Activated CD8-positive, alpha-beta T cell treated with anti-CD3 and anti-CD28 coated beads for 36 hours (primary cell): Measurements from ENCODE around the gene DNAH8. TPM values are rescaled to one million over a fixed set of nuclear protein-coding genes. Genes with fewer than 3 reads are reported as not detected.

Experiments
- ATAC-seq: fragments of 200-7000 bp; cut with Tn5 transposase; one replicate; pipeline ENCODE4 v1.10.0; 2021; ENCODE audit warnings: mild to moderate bottlenecking, moderate library complexity
- CTCF ChIA-PET: fragments of 350-600 bp; sonication (Branson Sonifier 250); formaldehyde crosslinking; loops from one replicate; lab custom pipeline; 2021; ENCODE audit warnings: antibody characterized with exemption; lab: Charles Lee
- POLR2A ChIA-PET: fragments of 350-600 bp; sonication (Branson Sonifier 250); formaldehyde crosslinking; loops from one replicate; lab custom pipeline; 2021; ENCODE audit warnings: antibody characterized with exemption; lab: Charles Lee
- DNase-seq: peaks from one replicate; pipeline ENCODE4 v3.0.0-alpha.2; 2020
- H3K27ac Mint-ChIP-seq: one replicate; pipeline ENCODE4 v1.8.0; 2021; ENCODE audit warnings: mild to moderate bottlenecking, mixed read lengths
- H3K27me3 Mint-ChIP-seq: one replicate; pipeline ENCODE4 v1.8.0; 2021; ENCODE audit warnings: mixed read lengths
- H3K36me3 Mint-ChIP-seq: one replicate; pipeline ENCODE4 v1.8.0; 2021; ENCODE audit warnings: low read depth, mixed read lengths
- H3K4me1 Mint-ChIP-seq: one replicate; pipeline ENCODE4 v1.8.0; 2021; ENCODE audit warnings: low read depth, mixed read lengths
- H3K4me3 Mint-ChIP-seq: one replicate; pipeline ENCODE4 v1.8.0; 2021; ENCODE audit warnings: mild to moderate bottlenecking, moderate library complexity, mixed read lengths
- H3K9me3 Mint-ChIP-seq: one replicate; pipeline ENCODE4 v1.8.0; 2021; ENCODE audit warnings: mixed read lengths
- intact Hi-C: fragments of 100-400 bp; cut with micrococcal nuclease; formaldehyde crosslinking; loops from one replicate; pipeline ENCODE4 v1.10.0; 2022
- total RNA-seq, 2 experiments: library from RNA; stranded (reverse); gene quantifications; one replicate each; pipeline ENCODE4 v1.2.3, GENCODE V29; 2021
- TF ChIP-seq, protein P1 (sequence below): fragments of 200-600 bp; IDR thresholded peaks from one replicate; pipeline ENCODE4 v1.8.0; 2022; ENCODE audit warnings: antibody characterized with exemption, mild to moderate bottlenecking

The DNAH8 gene
- total RNA-seq, 2 experiments from 2014 or later: not detected

DNA sequence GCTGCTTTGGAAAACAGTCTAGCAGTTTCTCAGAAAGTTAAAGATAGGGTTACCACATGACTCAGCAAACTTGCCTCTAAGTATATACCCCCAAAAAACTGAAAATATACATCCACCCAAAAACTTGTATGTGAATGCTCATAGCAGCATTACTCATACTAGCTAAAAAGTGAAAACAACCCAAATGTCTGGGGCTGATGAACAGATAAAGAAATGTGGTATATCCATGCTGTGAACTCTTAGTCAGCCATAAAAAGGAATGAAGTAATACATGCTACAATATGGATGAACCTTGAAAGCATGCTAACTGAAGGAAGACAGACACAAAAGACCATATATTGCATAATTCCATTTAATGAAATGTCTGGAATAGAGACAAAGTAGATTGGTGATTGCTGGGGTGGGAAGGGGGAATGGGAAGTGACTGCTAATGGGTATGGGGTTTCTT, 253.6 kb downstream of the DNAH8 start:
- Mint-ChIP-seq H3K4me1 (peaks cover 2% of the 10 kb centered on the region), H3K4me3 (no peak overlapping the region), H3K36me3 (no peaks in the 10 kb centered on the region), H3K27me3 (peaks cover 6% of the 10 kb centered on the region), H3K9me3 (no peaks in the 10 kb centered on the region), H3K27ac (no peak overlapping the region)
- CTCF ChIA-PET: interaction anchor here (1.1 to 1.6 kb wide), 3 partner anchors 28 to 342 kb away, joined by 3 to 5 read pairs (median 4); no protein-coding TSS in a partner anchor
- TF ChIP-seq, protein P1, sequence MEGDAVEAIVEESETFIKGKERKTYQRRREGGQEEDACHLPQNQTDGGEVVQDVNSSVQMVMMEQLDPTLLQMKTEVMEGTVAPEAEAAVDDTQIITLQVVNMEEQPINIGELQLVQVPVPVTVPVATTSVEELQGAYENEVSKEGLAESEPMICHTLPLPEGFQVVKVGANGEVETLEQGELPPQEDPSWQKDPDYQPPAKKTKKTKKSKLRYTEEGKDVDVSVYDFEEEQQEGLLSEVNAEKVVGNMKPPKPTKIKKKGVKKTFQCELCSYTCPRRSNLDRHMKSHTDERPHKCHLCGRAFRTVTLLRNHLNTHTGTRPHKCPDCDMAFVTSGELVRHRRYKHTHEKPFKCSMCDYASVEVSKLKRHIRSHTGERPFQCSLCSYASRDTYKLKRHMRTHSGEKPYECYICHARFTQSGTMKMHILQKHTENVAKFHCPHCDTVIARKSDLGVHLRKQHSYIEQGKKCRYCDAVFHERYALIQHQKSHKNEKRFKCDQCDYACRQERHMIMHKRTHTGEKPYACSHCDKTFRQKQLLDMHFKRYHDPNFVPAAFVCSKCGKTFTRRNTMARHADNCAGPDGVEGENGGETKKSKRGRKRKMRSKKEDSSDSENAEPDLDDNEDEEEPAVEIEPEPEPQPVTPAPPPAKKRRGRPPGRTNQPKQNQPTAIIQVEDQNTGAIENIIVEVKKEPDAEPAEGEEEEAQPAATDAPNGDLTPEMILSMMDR: no peak
- DNase-seq (no peak), ATAC-seq (peak; percentile 27)
- intact Hi-C loops: no loop called here
- POLR2A ChIA-PET: interaction anchor here (0.6 kb wide), 2 partner anchors 19 to 457 kb away, joined by 3 read pairs; no protein-coding TSS in a partner anchor

DNA sequence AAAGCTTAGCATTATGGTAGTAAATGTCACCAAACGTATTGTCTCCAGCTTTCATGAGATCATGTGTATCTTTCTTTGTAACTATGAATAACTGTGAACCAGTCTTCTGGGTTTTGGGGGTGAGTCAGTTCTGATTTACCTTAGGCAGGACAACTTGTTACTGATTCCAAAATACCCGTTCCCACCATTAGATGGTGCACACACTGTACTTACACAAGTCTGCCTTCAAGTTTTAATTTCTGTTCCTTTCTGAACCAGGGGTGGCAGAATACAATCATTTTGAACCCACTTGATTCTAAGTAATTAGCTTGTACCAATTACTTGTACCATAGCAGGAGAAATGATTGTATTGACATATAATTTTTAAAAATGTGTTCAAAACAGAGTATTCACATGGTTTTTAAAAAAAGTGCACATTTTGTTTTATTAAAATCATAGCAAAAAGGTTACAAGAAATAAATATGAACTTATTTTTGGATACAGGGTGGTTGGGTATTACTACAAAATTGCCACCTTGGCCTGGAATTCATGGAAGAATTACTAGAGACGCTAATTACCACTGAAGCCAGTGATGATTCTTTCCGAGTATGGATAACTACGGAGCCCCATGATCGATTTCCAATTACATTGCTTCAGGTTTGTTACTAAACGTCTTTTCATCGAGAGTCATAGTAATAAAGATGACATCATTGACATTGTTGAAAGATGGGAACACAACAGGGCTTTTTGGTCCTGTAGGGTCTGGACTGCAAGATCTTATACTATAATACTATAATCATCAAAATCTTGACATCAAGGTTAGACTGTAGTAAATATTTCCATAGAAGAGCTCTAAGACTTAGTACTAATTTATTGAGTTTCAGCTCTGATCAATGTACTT, 258.3 kb downstream of the DNAH8 start:
- Mint-ChIP-seq H3K27ac (no peak overlapping the region), H3K36me3 (no peaks in the 10 kb centered on the region), H3K4me1 (peaks cover 2% of the 10 kb centered on the region), H3K4me3 (no peak overlapping the region), H3K27me3 (peaks cover 13% of the 10 kb centered on the region), H3K9me3 (no peaks in the 10 kb centered on the region)
- ChIA-PET CTCF (interaction anchor here (0.6 to 5.0 kb wide), 26 partner anchors 14 to 337 kb away, joined by 3 to 39 read pairs (median 4); no protein-coding TSS in a partner anchor), POLR2A (interaction anchor here (1.1 kb wide), 1 partner anchor 139 kb away, joined by 3 read pairs; no protein-coding TSS in a partner anchor)
- intact Hi-C loops: no loop called here
- TF ChIP-seq, protein P1: peak; percentile 68
- ATAC-seq (peak; percentile 97), DNase-seq (peak; percentile 51)

DNA sequence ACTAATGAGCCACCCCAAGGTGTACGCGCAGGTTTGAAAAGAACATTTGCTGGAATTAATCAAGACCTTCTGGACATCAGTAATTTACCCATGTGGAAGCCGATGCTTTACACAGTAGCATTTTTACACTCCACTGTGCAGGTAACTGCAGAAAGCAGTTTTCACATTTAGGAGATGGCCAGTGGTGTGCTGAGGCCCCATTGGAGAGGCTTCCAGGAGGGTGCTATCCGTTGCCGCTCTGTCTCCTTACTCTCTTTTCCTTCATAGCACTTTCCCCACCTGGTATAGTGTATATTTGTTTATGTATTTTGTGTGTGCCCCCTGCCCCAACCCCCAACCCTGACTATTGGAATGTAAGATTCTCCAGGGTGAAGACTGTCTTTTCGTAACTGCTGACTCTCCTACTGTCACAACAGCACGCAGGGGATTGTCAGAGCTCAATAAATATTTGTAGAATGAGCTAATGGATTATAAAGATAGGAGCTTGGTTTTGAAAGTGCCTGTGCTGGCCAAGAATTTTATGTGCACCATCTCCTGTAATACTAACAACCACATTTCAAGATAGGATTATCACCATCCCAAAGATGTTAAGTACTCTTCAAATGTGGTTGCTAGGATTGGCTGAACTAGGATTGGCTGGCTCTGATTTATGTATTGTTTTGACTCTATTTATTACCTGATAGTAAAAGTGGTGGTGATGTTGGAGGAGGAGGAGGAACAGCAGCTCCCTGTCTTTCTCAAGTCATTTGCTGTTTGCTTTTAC, 259.5 kb downstream of the DNAH8 start:
- CTCF ChIA-PET: interaction anchor here (1.1 to 5.0 kb wide), 9 partner anchors 29 to 336 kb away, joined by 3 to 39 read pairs (median 4); no protein-coding TSS in a partner anchor
- H3K27ac Mint-ChIP-seq: no peak overlapping the region
- ATAC-seq: no peak
- intact Hi-C loops: no loop called here
- no peak overlapping the region for H3K4me3 Mint-ChIP-seq
- POLR2A ChIA-PET: interaction anchor here (1.1 kb wide), 1 partner anchor 138 kb away, joined by 3 read pairs; no protein-coding TSS in a partner anchor
- H3K9me3 Mint-ChIP-seq: no peaks in the 10 kb centered on the region
- H3K4me1 Mint-ChIP-seq: peaks cover 2% of the 10 kb centered on the region
- peaks cover 20% of the 10 kb centered on the region for H3K27me3 Mint-ChIP-seq
- no peak for DNase-seq
- TF ChIP-seq, protein P1: no peak
- H3K36me3 Mint-ChIP-seq: no peaks in the 10 kb centered on the region

DNA sequence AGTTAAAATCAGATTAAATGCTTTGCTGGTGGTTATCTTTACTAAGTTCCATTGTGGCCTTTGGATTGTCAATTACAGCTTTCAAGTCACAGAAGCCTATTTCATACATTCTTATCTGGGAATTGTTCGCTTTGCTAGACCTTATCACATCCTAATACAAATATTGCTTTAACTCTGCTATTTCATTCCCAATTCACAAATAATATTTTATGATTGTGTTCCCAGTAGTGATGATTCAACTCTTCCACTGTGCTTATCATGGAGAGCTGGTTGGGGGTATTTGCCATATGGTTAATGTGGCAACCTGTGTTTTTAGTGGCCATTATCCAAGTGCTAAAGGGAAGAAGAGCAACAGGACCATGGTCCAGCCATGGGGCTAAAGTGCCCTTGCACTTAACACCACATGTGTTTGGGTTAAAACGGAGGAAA, 260.5 kb downstream of the DNAH8 start:
- DNase-seq: no peak
- peaks cover 24% of the 10 kb centered on the region for H3K27me3 Mint-ChIP-seq
- TF ChIP-seq, protein P1: no peak
- CTCF ChIA-PET: interaction anchor here (1.1 to 5.0 kb wide), 4 partner anchors 27 to 328 kb away, joined by 3 to 39 read pairs (median 18); no protein-coding TSS in a partner anchor
- no peak for ATAC-seq
- intact Hi-C loops: no loop called here
- no peaks in the 10 kb centered on the region for H3K9me3 Mint-ChIP-seq
- H3K4me1 Mint-ChIP-seq: peaks cover 2% of the 10 kb centered on the region
- no peak overlapping the region for H3K4me3 Mint-ChIP-seq
- no peak overlapping the region for H3K27ac Mint-ChIP-seq
- POLR2A ChIA-PET: no interaction called here
- H3K36me3 Mint-ChIP-seq: no peaks in the 10 kb centered on the region
